Mesothelial cell of epicardium (in vitro differentiated cells): ENCODE results near the gene CCT2. TPM values are rescaled to one million over a fixed set of nuclear protein-coding genes. Genes with fewer than 3 reads are reported as not detected.
"Not testable (repeated sequence)": the region's sequence is repeated elsewhere in the genome, so short reads cannot be mapped to it uniquely, and the experiment has no call there.

ENCODE experiments used
- DNase-seq, 2 experiments: peaks; one replicate each; pipeline ENCODE4 v3.0.0; 2021; ENCODE audit warnings: low spot score in 2 of 2; ENCODE audit not compliant: unreplicated experiment in 2 of 2
- H3K27ac Mint-ChIP-seq: 2 replicates; pipeline ENCODE4 v1.8.0; 2021; ENCODE audit warnings: mixed read lengths
- H3K27me3 Mint-ChIP-seq: 2 replicates; pipeline ENCODE4 v1.8.0; 2021; ENCODE audit warnings: low read depth, mixed read lengths
- H3K36me3 Mint-ChIP-seq: 2 replicates; pipeline ENCODE4 v1.8.0; 2021; ENCODE audit warnings: mixed read lengths
- H3K4me1 Mint-ChIP-seq: 2 replicates; pipeline ENCODE4 v1.8.0; 2021; ENCODE audit warnings: mixed read lengths
- H3K4me3 Mint-ChIP-seq: 2 replicates; pipeline ENCODE4 v1.8.0; 2021; ENCODE audit warnings: mild to moderate bottlenecking, moderate library complexity, mixed read lengths
- H3K9me3 Mint-ChIP-seq: 2 replicates; pipeline ENCODE4 v1.8.0; 2021; ENCODE audit warnings: mixed read lengths
- CTCF ChIP-seq: fragments of 200-600 bp; sonication (generic); IDR thresholded peaks from one replicate; pipeline ENCODE4 v1.5.0; 2021; ENCODE audit warnings: antibody characterized with exemption; ENCODE audit not compliant: unreplicated experiment
- total RNA-seq: library from RNA; stranded (reverse); gene quantifications from 3 replicates; pipeline ENCODE4 v1.2.1, GENCODE V29; 2021

The CCT2 gene
- total RNA-seq, 1 donor from 2014 or later, result 215 TPM

- no peak for TF ChIP-seq CTCF
- Mint-ChIP-seq H3K4me1 (no peaks in the 10 kb centered on the region), H3K4me3 (no peak overlapping the region), H3K27me3 (no peaks in the 10 kb centered on the region), H3K36me3 (peaks cover 39% of the 10 kb centered on the region), H3K27ac (no peak overlapping the region), H3K9me3 (no peaks in the 10 kb centered on the region)
- no peak for DNase-seq
These were observed 17.7 kb downstream of the CCT2 start for GRCh38 chr12:69602954-69603353.

GRCh38 chr12:69603556-69603955, 18.3 kb downstream of the CCT2 start:
- not testable (repeated sequence) for H3K27ac Mint-ChIP-seq, H3K27me3 Mint-ChIP-seq, H3K9me3 Mint-ChIP-seq, DNase-seq, H3K4me3 Mint-ChIP-seq, H3K4me1 Mint-ChIP-seq
- H3K36me3 Mint-ChIP-seq, result peaks cover 34% of the 10 kb centered on the region

GRCh38 chr12:69604275-69604674, 19.0 kb downstream of the CCT2 start:
- H3K4me3 Mint-ChIP-seq, DNase-seq, H3K9me3 Mint-ChIP-seq, H3K27me3 Mint-ChIP-seq, H3K27ac Mint-ChIP-seq, H3K4me1 Mint-ChIP-seq: not testable (repeated sequence)
- peaks cover 31% of the 10 kb centered on the region for H3K36me3 Mint-ChIP-seq

GRCh38 chr12:69608114-69608513, 22.9 kb downstream of the CCT2 start:
- H3K27ac Mint-ChIP-seq, result no peak overlapping the region
- H3K9me3 Mint-ChIP-seq, result no peaks in the 10 kb centered on the region
- no peak for DNase-seq
- peaks cover 8% of the 10 kb centered on the region for H3K36me3 Mint-ChIP-seq
- H3K4me3 Mint-ChIP-seq, result no peak overlapping the region
- TF ChIP-seq CTCF, result no peak
- H3K27me3 Mint-ChIP-seq, result peaks cover 9% of the 10 kb centered on the region
- no peaks in the 10 kb centered on the region for H3K4me1 Mint-ChIP-seq

- Mint-ChIP-seq H3K27ac (no peak overlapping the region), H3K27me3 (peaks cover 16% of the 10 kb centered on the region), H3K36me3 (no peaks in the 10 kb centered on the region), H3K4me1 (no peaks in the 10 kb centered on the region), H3K4me3 (no peak overlapping the region), H3K9me3 (no peaks in the 10 kb centered on the region)
- TF ChIP-seq CTCF, result no peak
- no peak for DNase-seq
These were observed 24.9 kb downstream of the CCT2 start for GRCh38 chr12:69610126-69610525.

GRCh38 chr12:69610729-69611128, 25.5 kb downstream of the CCT2 start, which contains the start of gene LRRC10:
TSS of gene LRRC10 (minus strand) at chr12:69610907. CDS start at chr12:69610838, 69 bp downstream.
- DNase-seq, result no peak
- Mint-ChIP-seq H3K36me3 (no peaks in the 10 kb centered on the region), H3K4me3 (no peak within 1 kb of the TSS), H3K4me1 (no peaks in the 10 kb centered on the region), H3K9me3 (no peaks in the 10 kb centered on the region), H3K27ac (no peak within 1 kb of the TSS), H3K27me3 (peaks cover 19% of the 10 kb centered on the region)
- TF ChIP-seq CTCF, result no peak

GRCh38 chr12:69613351-69613750, 28.1 kb downstream of the CCT2 start:
- H3K27me3 Mint-ChIP-seq, result peaks cover 23% of the 10 kb centered on the region
- no peak for TF ChIP-seq CTCF
- H3K9me3 Mint-ChIP-seq, result no peaks in the 10 kb centered on the region
- no peak overlapping the region for H3K4me3 Mint-ChIP-seq
- H3K27ac Mint-ChIP-seq, result no peak overlapping the region
- no peaks in the 10 kb centered on the region for H3K4me1 Mint-ChIP-seq
- H3K36me3 Mint-ChIP-seq, result no peaks in the 10 kb centered on the region
- DNase-seq, result no peak
